HG02798 (cell line): Measurements from ENCODE around the gene FNBP1.
"Not testable (repeated sequence)": the region's sequence is repeated elsewhere in the genome, so short reads cannot be mapped to it uniquely, and the experiment has no call there.

Source experiments
- ATAC-seq: cut with Tn5 transposase; IDR thresholded peaks from one replicate; pipeline ENCODE4 v1.9.1; 2021; ENCODE audit warnings: mild to moderate bottlenecking; ENCODE audit not compliant: unreplicated experiment, poor library complexity

FNBP1 gene

GRCh38 chr9:130023144-130023787 is 19.7 kb downstream of the FNBP1 start:
- ATAC-seq, result peak; percentile 42

GRCh38 chr9:130022566-130023143 is 20.3 kb downstream of the FNBP1 start:
- ATAC-seq, result no peak

- ATAC-seq, result not testable (repeated sequence)
Measured at GRCh38 chr9:130021842-130022241, 21.1 kb downstream of the FNBP1 start.

- no peak for ATAC-seq
Measured at GRCh38 chr9:130021123-130021522, 21.9 kb downstream of the FNBP1 start.

- ATAC-seq, result no peak
Measured at GRCh38 chr9:130020618-130021017, 22.4 kb downstream of the FNBP1 start.

GRCh38 chr9:130018265-130018664 is 24.7 kb downstream of the FNBP1 start:
- ATAC-seq, result no peak

GRCh38 chr9:130017510-130017909 is 25.5 kb downstream of the FNBP1 start:
- not testable (repeated sequence) for ATAC-seq

GRCh38 chr9:130017076-130017475 is 25.9 kb downstream of the FNBP1 start:
- no peak for ATAC-seq

GRCh38 chr9:130015353-130016019 is 27.5 kb downstream of the FNBP1 start:
- ATAC-seq, result no peak

GRCh38 chr9:130013326-130013725 is 29.7 kb downstream of the FNBP1 start:
- ATAC-seq, result no peak

GRCh38 chr9:130010151-130010988 is 32.6 kb downstream of the FNBP1 start:
- ATAC-seq, result peak; percentile 40

- not testable (repeated sequence) for ATAC-seq
Measured at GRCh38 chr9:130009546-130009945, 33.4 kb downstream of the FNBP1 start.

GRCh38 chr9:130008538-130008937 is 34.5 kb downstream of the FNBP1 start:
- ATAC-seq, result no peak

- not testable (repeated sequence) for ATAC-seq
Measured at GRCh38 chr9:130006952-130007351, 36.0 kb downstream of the FNBP1 start.

- no peak for ATAC-seq
Measured at GRCh38 chr9:130003943-130004552, 38.9 kb downstream of the FNBP1 start.

- ATAC-seq, result no peak
Measured at GRCh38 chr9:130002320-130002719, 40.7 kb downstream of the FNBP1 start.

- ATAC-seq, result no peak
Measured at GRCh38 chr9:130001190-130001589, 41.8 kb downstream of the FNBP1 start.

GRCh38 chr9:129999141-129999510 is 43.9 kb downstream of the FNBP1 start:
- ATAC-seq, result no peak

- no peak for ATAC-seq
Measured at GRCh38 chr9:129998491-129999140, 44.4 kb downstream of the FNBP1 start.

GRCh38 chr9:129997706-129998105 is 45.3 kb downstream of the FNBP1 start:
- ATAC-seq, result not testable (repeated sequence)
